SK-N-SH (cell line): ENCODE data around the gene ASAP2. TPM values are rescaled to one million over a fixed set of nuclear protein-coding genes. Genes with fewer than 3 reads are reported as not detected.

Experiments used
- CTCF ChIA-PET: fragments of 300-600, 350-600 bp; formaldehyde crosslinking; extraction: SDS; loops from one replicate; lab custom pipeline; 2021; lab: Yijun Ruan, JAX
- POLR2A ChIA-PET: fragments of 350-600 bp; sonication (Branson Sonifier 250); formaldehyde crosslinking; extraction: SDS; loops from one replicate; lab custom pipeline; 2020; ENCODE audit warnings: antibody characterized with exemption, inconsistent platforms; lab: Yijun Ruan, JAX
- DNase-seq: peaks from one replicate; pipeline ENCODE4 v3.0.0; 2012
- H2AFZ ChIP-seq: fragments of 200-600 bp; sonication (generic); 2 replicates; pipeline ENCODE4 v1.8.1; 2016; ENCODE audit warnings: antibody characterized with exemption, mild to moderate bottlenecking, low read depth
- H3F3A ChIP-seq: fragments of 200-600 bp; sonication (generic); replicated peaks from 2 replicates; pipeline ENCODE3; 2016; ENCODE audit warnings: antibody characterized with exemption, mild to moderate bottlenecking; ENCODE audit not compliant: insufficient read depth
- H3K27ac ChIP-seq, 2 experiments: fragments of 200-500 bp in 1 of 2; fragments of 200-600 bp in 1 of 2; sonication (Bioruptor generic) in 1 of 2; sonication (generic), shearing (Covaris generic) in 1 of 2; 2 replicates each; pipeline versions ENCODE4 v1.5.1 to v1.6.1; 2014 to 2016; ENCODE audit warnings: low read depth in 2 of 2, inconsistent platforms in 1 of 2, low read length in 1 of 2, mild to moderate bottlenecking in 1 of 2, mixed read lengths in 1 of 2
- H3K27me3 ChIP-seq: fragments of 200-600 bp; sonication (generic), shearing (Covaris generic); 2 replicates; pipeline ENCODE4 v1.6.1; 2016; ENCODE audit warnings: mixed run types; ENCODE audit not compliant: insufficient read depth
- H3K36me3 ChIP-seq, 2 experiments: fragments of 200-500 bp in 1 of 2; fragments of 200-600 bp in 1 of 2; sonication (Bioruptor generic) in 1 of 2; sonication (generic) in 1 of 2; replicated peaks in 1 of 2; 2 replicates each; pipeline versions ENCODE3 to v1.5.1; 2014 to 2016; ENCODE audit warnings: low read length in 1 of 2, mild to moderate bottlenecking in 1 of 2; ENCODE audit not compliant: insufficient read depth in 2 of 2, control insufficient read depth in 1 of 2
- H3K4me1 ChIP-seq, 2 experiments: fragments of 200-500 bp in 1 of 2; fragments of 200-600 bp in 1 of 2; sonication (Bioruptor generic) in 1 of 2; sonication (generic), shearing (Covaris generic) in 1 of 2; 2 replicates each; pipeline versions ENCODE4 v1.5.1 to v1.6.1; 2014 to 2016; ENCODE audit warnings: low read depth in 1 of 2, low read length in 1 of 2, mixed run types in 1 of 2; ENCODE audit not compliant: insufficient read depth in 2 of 2, control insufficient read depth in 1 of 2
- H3K4me2 ChIP-seq: fragments of 200-600 bp; sonication (generic), shearing (Covaris generic); 2 replicates; pipeline ENCODE4 v1.6.1; 2017; ENCODE audit warnings: mixed run types
- H3K4me3 ChIP-seq, 2 experiments: fragments of 200-500 bp in 1 of 2; fragments of 200-600 bp in 1 of 2; sonication (Bioruptor generic) in 1 of 2; sonication (generic), shearing (Covaris generic) in 1 of 2; 2 replicates each; pipeline versions ENCODE4 v1.5.1 to v1.8.1; 2014 to 2016; ENCODE audit warnings: low read depth in 2 of 2, inconsistent platforms in 1 of 2, low read length in 1 of 2, mild to moderate bottlenecking in 1 of 2, mixed read lengths in 1 of 2, moderate library complexity in 1 of 2
- H3K79me2 ChIP-seq: fragments of 200-600 bp; sonication (generic); 2 replicates; pipeline ENCODE4 v1.8.1; 2017; ENCODE audit warnings: mild to moderate bottlenecking; ENCODE audit not compliant: insufficient read depth
- H3K9ac ChIP-seq: fragments of 200-600 bp; sonication (generic); 2 replicates; pipeline ENCODE4 v1.6.1; 2017; ENCODE audit warnings: mixed run types
- H3K9me2 ChIP-seq: fragments of 200-600 bp; sonication (generic); 2 replicates; pipeline ENCODE4 v1.6.1; 2017; ENCODE audit warnings: mixed run types
- H3K9me3 ChIP-seq: fragments of 200-600 bp; sonication (generic); 2 replicates; pipeline ENCODE4 v1.6.1; 2017; ENCODE audit warnings: mixed run types, mild to moderate bottlenecking, moderate library complexity
- H4K20me1 ChIP-seq: fragments of 200-600 bp; sonication (generic); 2 replicates; pipeline ENCODE4 v1.6.1; 2017; ENCODE audit warnings: mild to moderate bottlenecking, mixed run types; ENCODE audit not compliant: insufficient read depth
- CTCF ChIP-seq: fragments of 200-600 bp; sonication (generic); IDR thresholded peaks from 2 replicates; pipeline ENCODE4 v1.6.1; 2017; ENCODE audit warnings: antibody characterized with exemption, mild to moderate bottlenecking, moderate library complexity
- ELF1 ChIP-seq: IDR thresholded peaks from 2 replicates; pipeline ENCODE4 v1.4.0; 2012
- FOSL2 ChIP-seq: IDR thresholded peaks from 2 replicates; pipeline ENCODE4 v1.4.0; 2012; ENCODE audit warnings: low read depth, mild to moderate bottlenecking, moderate library complexity, borderline replicate concordance
- IRF3 ChIP-seq: fragments of 150-350 bp; IDR thresholded peaks from 2 replicates; pipeline ENCODE4 v1.6.1; 2016; ENCODE audit warnings: mild to moderate bottlenecking, low read depth, low read length
- JUND ChIP-seq: IDR thresholded peaks from 2 replicates; pipeline ENCODE4 v1.4.0; 2012
- POLR2AphosphoS5 ChIP-seq: IDR thresholded peaks from 2 replicates; pipeline ENCODE4 v1.6.1; 2012; ENCODE audit warnings: low read depth, low read length
- REST ChIP-seq: IDR thresholded peaks from 2 replicates; pipeline ENCODE4 v1.6.1; 2012; ENCODE audit warnings: mild to moderate bottlenecking, low read depth, low read length, moderate library complexity
- RFX5 ChIP-seq: IDR thresholded peaks from 2 replicates; pipeline ENCODE4 v1.6.1; 2012; ENCODE audit warnings: mild to moderate bottlenecking, improper control_type of control experiment, low read length
- SIN3A ChIP-seq: IDR thresholded peaks from 2 replicates; pipeline ENCODE4 v1.6.1; 2012; ENCODE audit warnings: low read depth, mild to moderate bottlenecking, low read length, moderate library complexity, borderline replicate concordance
- TAF1 ChIP-seq: IDR thresholded peaks from 2 replicates; pipeline ENCODE4 v1.6.1; 2012; ENCODE audit warnings: low read depth, mild to moderate bottlenecking, low read length, moderate library complexity, borderline replicate concordance
- TCF12 ChIP-seq: IDR thresholded peaks from 2 replicates; pipeline ENCODE4 v1.4.0; 2012
- ZBTB33 ChIP-seq: IDR thresholded peaks from 2 replicates; pipeline ENCODE4 v1.4.0; 2012; ENCODE audit warnings: low read depth, borderline replicate concordance
- WGBS: methylation state at CpG from one replicate; pipeline ENCODE4 v1.1.6; 2017; ENCODE audit warnings: low lambda C conversion rate; 5-methylcytosine and 5-hydroxymethylcytosine counted together
- polyA plus RNA-seq, 3 experiments: library from polyadenylated mRNA; depleted of rRNA; stranded (reverse); fragments of >200 nt; gene quantifications; 2 replicates each; pipeline ENCODE4 v1.2.3, GENCODE V29; 2012
- TF ChIP-seq, protein P1 (sequence below): IDR thresholded peaks from 2 replicates; pipeline ENCODE4 v1.4.0; 2012; ENCODE audit warnings: low read depth, borderline replicate concordance

Gene ASAP2
- polyA plus RNA-seq, 1 of the 3 experiments (the other 2 are of a cell fraction) = 37.9 TPM

DNA sequence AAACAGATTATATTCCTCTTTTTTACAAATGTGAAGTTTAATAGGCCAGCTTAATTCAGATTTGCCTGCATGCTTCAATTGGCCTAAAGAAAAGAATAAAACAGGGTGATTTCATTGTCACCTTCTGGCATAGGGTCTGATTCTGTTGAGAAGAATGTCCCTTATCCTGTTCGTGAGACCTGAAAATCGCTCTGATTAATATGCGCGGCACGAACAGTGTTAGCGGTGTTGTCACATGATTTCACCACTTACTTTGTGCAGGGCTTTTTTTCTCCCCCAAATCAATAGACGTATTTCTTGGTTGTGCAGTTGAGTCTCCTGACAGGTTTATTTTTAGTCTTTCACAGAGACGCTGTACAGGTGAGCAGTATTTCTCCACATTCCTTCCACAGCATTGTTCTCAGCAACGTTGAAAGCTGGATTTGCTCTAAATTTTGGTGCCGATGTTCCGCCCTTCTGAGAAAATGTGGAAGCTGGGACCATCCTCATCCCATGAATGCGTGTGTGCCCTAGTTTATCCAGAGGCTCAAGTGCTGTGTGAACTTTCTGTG, 134.8 kb downstream of the ASAP2 start (continued):
- TF ChIP-seq, protein P1, sequence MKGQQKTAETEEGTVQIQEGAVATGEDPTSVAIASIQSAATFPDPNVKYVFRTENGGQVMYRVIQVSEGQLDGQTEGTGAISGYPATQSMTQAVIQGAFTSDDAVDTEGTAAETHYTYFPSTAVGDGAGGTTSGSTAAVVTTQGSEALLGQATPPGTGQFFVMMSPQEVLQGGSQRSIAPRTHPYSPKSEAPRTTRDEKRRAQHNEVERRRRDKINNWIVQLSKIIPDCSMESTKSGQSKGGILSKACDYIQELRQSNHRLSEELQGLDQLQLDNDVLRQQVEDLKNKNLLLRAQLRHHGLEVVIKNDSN = no peak
- TF ChIP-seq SIN3A (no peak), CTCF (no peak), FOSL2 (no peak), ELF1 (no peak), TCF12 (no peak), RFX5 (no peak)
- TF ChIP-seq, all 33 proteins: peak for 0

DNA sequence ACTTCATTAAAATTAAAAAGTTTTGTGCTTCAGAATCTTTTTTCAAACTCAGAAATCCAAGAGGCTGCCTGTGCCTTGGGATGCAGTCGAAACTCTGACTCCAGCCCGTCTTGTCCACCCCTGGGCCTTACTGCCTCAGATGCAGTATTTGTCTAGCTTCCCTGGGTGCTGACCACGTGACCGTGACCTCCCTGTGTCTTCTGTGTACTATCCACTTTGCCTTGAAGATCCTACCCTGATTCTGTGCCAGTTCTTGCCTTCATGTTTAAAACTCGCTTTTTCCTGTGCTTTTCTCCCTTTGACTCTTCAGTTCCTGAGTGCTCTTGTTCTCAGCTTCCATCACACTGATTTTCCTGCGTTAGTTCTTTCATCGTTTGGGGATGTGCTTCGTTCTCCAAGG, 136.0 kb downstream of the ASAP2 start:
- Histone ChIP-seq H3K9me3 (no peaks in the 10 kb centered on the region), H3K36me3 (peaks cover 62 to 68% of the 10 kb centered on the region in 2 experiments), H3K4me3 (no peak overlapping the region), H3F3A (no peaks in the 10 kb centered on the region), H4K20me1 (no peaks in the 10 kb centered on the region; the same call in 1 of the 2 replicates), H3K9me2 (no peaks in the 10 kb centered on the region), H3K9ac (no peak overlapping the region), H3K4me1 (peaks cover 0 to 4% of the 10 kb centered on the region in 2 experiments; a peak in 2 of 4 replicates), H2AFZ (no peak overlapping the region), H3K27me3 (no peaks in the 10 kb centered on the region), H3K4me2 (no peak overlapping the region), H3K27ac (no peak overlapping the region), H3K79me2 (peaks cover 16% of the 10 kb centered on the region)
- CTCF ChIA-PET = interaction anchor here (1.0 to 3.5 kb wide), 6 partner anchors 9 to 469 kb away, joined by 3 to 13 read pairs (median 4); no protein-coding TSS in a partner anchor
- no peak for DNase-seq
- POLR2A ChIA-PET = no interaction called here
- 96% methylated on average over 8 of the region's 8 CpGs for WGBS
- TF ChIP-seq JUND (no peak), ELF1 (no peak), IRF3 (no peak)

DNA sequence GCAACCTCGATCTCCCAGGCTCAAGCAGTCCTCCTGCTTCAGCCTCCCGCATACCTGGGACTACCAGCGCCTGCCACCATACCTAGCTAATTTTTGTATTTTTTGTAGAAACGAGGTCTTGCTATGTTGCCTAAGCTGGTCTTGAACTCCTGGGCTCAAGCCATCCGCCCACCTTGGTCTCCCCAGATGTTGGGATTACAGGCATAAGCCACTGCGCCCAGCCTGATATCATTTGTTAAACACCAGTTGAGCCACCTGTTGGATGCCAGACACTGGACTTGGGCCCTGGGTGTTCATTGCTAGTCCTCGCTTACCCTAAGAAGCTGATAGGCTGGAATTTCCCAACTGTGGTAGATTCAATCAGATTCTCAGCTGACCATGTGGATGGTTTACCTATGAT, 136.9 kb downstream of the ASAP2 start:
- CTCF ChIA-PET = interaction anchor here (0.9 to 3.5 kb wide), 9 partner anchors 10 to 470 kb away, joined by 3 to 13 read pairs (median 3); no protein-coding TSS in a partner anchor
- WGBS = 99% methylated on average over 7 of the region's 7 CpGs
- TF ChIP-seq TCF12 = no peak
- no peak for TF ChIP-seq REST
- TF ChIP-seq TAF1 = no peak
- no peak; the same call in 1 of the 2 replicates for TF ChIP-seq POLR2AphosphoS5
- no peak for TF ChIP-seq RFX5
- TF ChIP-seq ZBTB33 = no peak
- TF ChIP-seq, protein P1 = no peak

More for the DNA sequence above, 136.9 kb downstream of the ASAP2 start:
- H3K9me2 ChIP-seq = no peaks in the 10 kb centered on the region
- no peaks in the 10 kb centered on the region for H3K27me3 ChIP-seq
- H3K4me3 ChIP-seq = no peak overlapping the region
- no peaks in the 10 kb centered on the region; a peak in 1 of 4 replicates for H3K4me1 ChIP-seq
- no peak for DNase-seq
- H3K36me3 ChIP-seq = peaks cover 63 to 73% of the 10 kb centered on the region in 2 experiments
- no peaks in the 10 kb centered on the region for H4K20me1 ChIP-seq
- H3F3A ChIP-seq = no peaks in the 10 kb centered on the region
- H3K4me2 ChIP-seq = no peak overlapping the region
- H3K9me3 ChIP-seq = no peaks in the 10 kb centered on the region
- H3K9ac ChIP-seq = no peak overlapping the region
- H2AFZ ChIP-seq = no peak overlapping the region
- POLR2A ChIA-PET = no interaction called here
- H3K79me2 ChIP-seq = peaks cover 11% of the 10 kb centered on the region; the same call in 1 of the 2 replicates
- H3K27ac ChIP-seq = no peak overlapping the region
